GM21576 (cell line): Measurements from ENCODE around the gene EHMT1.

Source experiments
- ATAC-seq: cut with Tn5 transposase; IDR thresholded peaks from one replicate; pipeline ENCODE4 v1.9.1; 2021; ENCODE audit warnings: mild to moderate bottlenecking, moderate library complexity; ENCODE audit not compliant: unreplicated experiment

The EHMT1 gene

GRCh38 chr9:137734181-137734580 is 115.4 kb downstream of the EHMT1 start:
- no peak for ATAC-seq

- ATAC-seq = peak; percentile 86
These were observed 119.4 kb downstream of the EHMT1 start for GRCh38 chr9:137738182-137738696.

GRCh38 chr9:137738703-137739102 is 119.9 kb downstream of the EHMT1 start:
- no peak for ATAC-seq

GRCh38 chr9:137739371-137740309 is 120.8 kb downstream of the EHMT1 start:
- ATAC-seq = no peak

- no peak for ATAC-seq
These were observed 121.5 kb downstream of the EHMT1 start for GRCh38 chr9:137740312-137740711.

GRCh38 chr9:137741330-137741729 is 122.5 kb downstream of the EHMT1 start:
- ATAC-seq = no peak

GRCh38 chr9:137742698-137743097 is 123.9 kb downstream of the EHMT1 start:
- no peak for ATAC-seq

GRCh38 chr9:137743695-137744094 is 124.9 kb downstream of the EHMT1 start:
- ATAC-seq = no peak

- ATAC-seq = no peak
These were observed 125.9 kb downstream of the EHMT1 start for GRCh38 chr9:137744632-137745183.

- peak; percentile 63 for ATAC-seq
These were observed 126.8 kb downstream of the EHMT1 start for GRCh38 chr9:137745541-137745991.

- no peak for ATAC-seq
These were observed 129.5 kb downstream of the EHMT1 start for GRCh38 chr9:137748311-137748710.

GRCh38 chr9:137748741-137749140 is 129.9 kb downstream of the EHMT1 start:
- no peak for ATAC-seq

- ATAC-seq = no peak
These were observed 130.7 kb downstream of the EHMT1 start for GRCh38 chr9:137749511-137749910.

- no peak for ATAC-seq
These were observed 131.2 kb downstream of the EHMT1 start for GRCh38 chr9:137750007-137750406.

GRCh38 chr9:137750566-137750965 is 131.8 kb downstream of the EHMT1 start:
- no peak for ATAC-seq

- no peak for ATAC-seq
These were observed 132.8 kb downstream of the EHMT1 start for GRCh38 chr9:137751616-137752015.

GRCh38 chr9:137752426-137752825 is 133.6 kb downstream of the EHMT1 start:
- ATAC-seq = no peak

- no peak for ATAC-seq
These were observed 134.5 kb downstream of the EHMT1 start for GRCh38 chr9:137753192-137753765.

- no peak for ATAC-seq
These were observed 136.6 kb downstream of the EHMT1 start for GRCh38 chr9:137755261-137755927.

- ATAC-seq = no peak
These were observed 137.4 kb downstream of the EHMT1 start for GRCh38 chr9:137756045-137756744.
